ENCODE data around the gene MCC.

The MCC gene

GRCh38 chr5:113036826-113037225 is 451.4 kb downstream of the MCC start:
- no peak for TF ChIP-seq CTCF (IDR thresholded peaks at IDR 0.05; ENCODE audit: extremely low read depth, insufficient read depth, missing control alignments)
- DNase-seq (ENCODE audit: low spot score): no peak
- in situ Hi-C loops (cut with MboI; ENCODE audit: low pct_unique_long_range_greater_than_20kb, low sequenced_read_pairs, unreplicated experiment): loop anchor here (25.0 kb wide), 1 partner anchor 475 kb away; the partner anchor contains the start of gene YTHDC2

GRCh38 chr5:113036321-113036720 is 451.9 kb downstream of the MCC start:
- no peak for TF ChIP-seq CTCF (IDR thresholded peaks at IDR 0.05; ENCODE audit: extremely low read depth, insufficient read depth, missing control alignments)
- in situ Hi-C loops (cut with MboI; ENCODE audit: low pct_unique_long_range_greater_than_20kb, low sequenced_read_pairs, unreplicated experiment): loop anchor here (25.0 kb wide), 1 partner anchor 476 kb away; the partner anchor contains the start of gene YTHDC2
- DNase-seq (ENCODE audit: low spot score): no peak

GRCh38 chr5:113035096-113035495 is 453.2 kb downstream of the MCC start:
- TF ChIP-seq CTCF (IDR thresholded peaks at IDR 0.05; ENCODE audit: extremely low read depth, insufficient read depth, missing control alignments): no peak
- in situ Hi-C loops (cut with MboI; ENCODE audit: low pct_unique_long_range_greater_than_20kb, low sequenced_read_pairs, unreplicated experiment): loop anchor here (25.0 kb wide), 1 partner anchor 477 kb away; the partner anchor contains the start of gene YTHDC2
- no peak for DNase-seq (ENCODE audit: low spot score)

GRCh38 chr5:113034182-113034773 is 454.0 kb downstream of the MCC start:
- no peak for TF ChIP-seq CTCF (IDR thresholded peaks at IDR 0.05; ENCODE audit: extremely low read depth, insufficient read depth, missing control alignments)
- DNase-seq (ENCODE audit: low spot score): no peak
- in situ Hi-C loops (cut with MboI; ENCODE audit: low pct_unique_long_range_greater_than_20kb, low sequenced_read_pairs, unreplicated experiment): loop anchor here (25.0 kb wide), 1 partner anchor 478 kb away; the partner anchor contains the start of gene YTHDC2

GRCh38 chr5:113031557-113031956 is 456.7 kb downstream of the MCC start:
- DNase-seq (ENCODE audit: low spot score): no peak
- TF ChIP-seq CTCF (IDR thresholded peaks at IDR 0.05; ENCODE audit: extremely low read depth, insufficient read depth, missing control alignments): no peak
- in situ Hi-C loops (cut with MboI; ENCODE audit: low pct_unique_long_range_greater_than_20kb, low sequenced_read_pairs, unreplicated experiment): loop anchor here (25.0 kb wide), 1 partner anchor 481 kb away; the partner anchor contains the start of gene YTHDC2

- TF ChIP-seq CTCF (IDR thresholded peaks at IDR 0.05; ENCODE audit: extremely low read depth, insufficient read depth, missing control alignments): no peak
- in situ Hi-C loops (cut with MboI; ENCODE audit: low pct_unique_long_range_greater_than_20kb, low sequenced_read_pairs, unreplicated experiment): loop anchor here (25.0 kb wide), 1 partner anchor 481 kb away; the partner anchor contains the start of gene YTHDC2
- no peak for DNase-seq (ENCODE audit: low spot score)
Measured at GRCh38 chr5:113031104-113031503, 457.1 kb downstream of the MCC start.
